Esophagus muscularis mucosa (tissue), 3 donors: Measurements from ENCODE around the gene NKPD1.

ENCODE experiments used
- POLR2AphosphoS5 ChIP-seq, 2 donors: sonication (generic); formaldehyde crosslinking; IDR thresholded peaks; one replicate each; pipeline ENCODE4 v1.6.1; 2017; ENCODE audit warnings: antibody characterized with exemption in 2 of 2
- TF ChIP-seq, protein P1 (sequence below), 3 experiments: fragments of 200-600 bp in 2 of 3; fragments of 450-650 bp in 1 of 3; sonication (generic) in 2 of 3; IDR thresholded peaks; one replicate each; pipeline ENCODE4 v1.5.1; 2017 to 2019; ENCODE audit warnings: antibody characterized with exemption in 3 of 3, mild to moderate bottlenecking in 2 of 3, moderate library complexity in 1 of 3

- TF ChIP-seq, protein P1, sequence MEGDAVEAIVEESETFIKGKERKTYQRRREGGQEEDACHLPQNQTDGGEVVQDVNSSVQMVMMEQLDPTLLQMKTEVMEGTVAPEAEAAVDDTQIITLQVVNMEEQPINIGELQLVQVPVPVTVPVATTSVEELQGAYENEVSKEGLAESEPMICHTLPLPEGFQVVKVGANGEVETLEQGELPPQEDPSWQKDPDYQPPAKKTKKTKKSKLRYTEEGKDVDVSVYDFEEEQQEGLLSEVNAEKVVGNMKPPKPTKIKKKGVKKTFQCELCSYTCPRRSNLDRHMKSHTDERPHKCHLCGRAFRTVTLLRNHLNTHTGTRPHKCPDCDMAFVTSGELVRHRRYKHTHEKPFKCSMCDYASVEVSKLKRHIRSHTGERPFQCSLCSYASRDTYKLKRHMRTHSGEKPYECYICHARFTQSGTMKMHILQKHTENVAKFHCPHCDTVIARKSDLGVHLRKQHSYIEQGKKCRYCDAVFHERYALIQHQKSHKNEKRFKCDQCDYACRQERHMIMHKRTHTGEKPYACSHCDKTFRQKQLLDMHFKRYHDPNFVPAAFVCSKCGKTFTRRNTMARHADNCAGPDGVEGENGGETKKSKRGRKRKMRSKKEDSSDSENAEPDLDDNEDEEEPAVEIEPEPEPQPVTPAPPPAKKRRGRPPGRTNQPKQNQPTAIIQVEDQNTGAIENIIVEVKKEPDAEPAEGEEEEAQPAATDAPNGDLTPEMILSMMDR (IDR thresholded peaks at IDR 0.05): no peak
- TF ChIP-seq POLR2AphosphoS5 (IDR thresholded peaks at IDR 0.05): peak in 1 of 2 donors; percentile 93
Observed at GRCh38 chr19:45177817-45178261, 17.1 kb upstream of the NKPD1 start, which contains the start of gene TRAPPC6A.
